IMR-90 (cell line): ENCODE results near the gene FGF6. TPM values are rescaled to one million over a fixed set of nuclear protein-coding genes. Genes with fewer than 3 reads are reported as not detected.

Experiments used
- ATAC-seq: fragments of 200-7000 bp; cut with Tn5 transposase; 2 replicates; pipeline ENCODE4 v1.9.1; 2020; ENCODE audit warnings: low read depth, mild to moderate bottlenecking, moderate library complexity
- BruUV-seq: library from RNA; stranded (reverse); fragments of 400-500 nt; replicated peaks from 2 replicates; lab custom pipeline; 2021; lab: Mats Ljungman, UMichigan
- CTCF ChIA-PET: fragments of 300-600 bp; formaldehyde crosslinking; extraction: SDS; loops from one replicate; lab custom pipeline; 2021; ENCODE audit warnings: antibody characterized with exemption; lab: Yijun Ruan, JAX
- POLR2A ChIA-PET: fragments of 300-600 bp; sonication (Branson Sonifier 250); formaldehyde crosslinking; loops from one replicate; lab custom pipeline; 2022; ENCODE audit warnings: antibody characterized with exemption; ENCODE audit not compliant: unreplicated experiment; lab: Charles Lee
- DNase-seq: peaks from one replicate; pipeline ENCODE4 v3.0.0; 2013
- H2AFZ ChIP-seq: replicated peaks from 2 replicates; pipeline ENCODE3; 2013; ENCODE audit warnings: low read length, mild to moderate bottlenecking; ENCODE audit not compliant: poor library complexity
- H2AK5ac ChIP-seq: 2 replicates; pipeline ENCODE4 v1.6.1; 2013; ENCODE audit warnings: low read depth, low read length, inconsistent platforms
- H2AK9ac ChIP-seq: replicated peaks from 2 replicates; pipeline ENCODE3; 2013; ENCODE audit warnings: mild to moderate bottlenecking, low read depth, low read length, moderate library complexity; ENCODE audit not compliant: poor library complexity
- H2BK120ac ChIP-seq: 2 replicates; pipeline ENCODE4 v1.6.1; 2013; ENCODE audit warnings: low read depth, low read length, inconsistent platforms
- H2BK15ac ChIP-seq: 3 replicates; pipeline ENCODE4 v1.6.1; 2013; ENCODE audit warnings: low read depth, low read length, inconsistent platforms
- H2BK20ac ChIP-seq: 2 replicates; pipeline ENCODE4 v1.6.1; 2013; ENCODE audit warnings: low read depth, mild to moderate bottlenecking, inconsistent platforms, low read length, moderate library complexity
- H2BK5ac ChIP-seq: 2 replicates; pipeline ENCODE4 v1.6.1; 2013; ENCODE audit warnings: mild to moderate bottlenecking, low read depth, low read length, inconsistent platforms; ENCODE audit not compliant: poor library complexity, severe bottlenecking
- H3K14ac ChIP-seq: replicated peaks from 2 replicates; pipeline ENCODE4 v1.6.1; 2013; ENCODE audit warnings: low read depth, low read length, inconsistent platforms
- H3K18ac ChIP-seq: 2 replicates; pipeline ENCODE4 v1.6.1; 2013; ENCODE audit warnings: low read depth, low read length, control low read depth
- H3K23ac ChIP-seq: 2 replicates; pipeline ENCODE4 v1.6.1; 2013; ENCODE audit warnings: low read depth, low read length, inconsistent platforms
- H3K27ac ChIP-seq: 2 replicates; pipeline ENCODE4 v1.5.1; 2013; ENCODE audit warnings: mild to moderate bottlenecking, control low read depth, low read length; ENCODE audit not compliant: insufficient read depth
- H3K27me3 ChIP-seq: 2 replicates; pipeline ENCODE4 v1.6.1; 2013; ENCODE audit warnings: low read length; ENCODE audit not compliant: control insufficient read depth, insufficient read depth
- H3K36me3 ChIP-seq: 2 replicates; pipeline ENCODE4 v1.6.1; 2013; ENCODE audit warnings: low read length, mixed read lengths; ENCODE audit not compliant: control insufficient read depth, insufficient read depth
- H3K4ac ChIP-seq: 2 replicates; pipeline ENCODE4 v1.6.1; 2013; ENCODE audit warnings: low read depth, low read length, inconsistent platforms
- H3K4me1 ChIP-seq: 2 replicates; pipeline ENCODE4 v1.6.1; 2013; ENCODE audit warnings: low read length, mixed read lengths; ENCODE audit not compliant: control insufficient read depth, insufficient read depth
- H3K4me2 ChIP-seq: 2 replicates; pipeline ENCODE4 v1.6.1; 2013; ENCODE audit warnings: low read depth, mild to moderate bottlenecking, control low read depth, low read length, moderate library complexity
- H3K4me3 ChIP-seq: 2 replicates; pipeline ENCODE4 v1.5.1; 2013; ENCODE audit warnings: low read depth, mild to moderate bottlenecking, control low read depth, low read length, moderate library complexity; ENCODE audit not compliant: insufficient read depth
- H3K56ac ChIP-seq: 2 replicates; pipeline ENCODE4 v1.6.1; 2013; ENCODE audit warnings: low read length, inconsistent platforms; ENCODE audit not compliant: insufficient read depth; ENCODE audit errors: extremely low read depth
- H3K79me1 ChIP-seq, 2 experiments: 2 replicates each; pipeline ENCODE4 v1.6.1; 2013; ENCODE audit warnings: low read length in 2 of 2, inconsistent platforms in 1 of 2, low read depth in 1 of 2
- H3K9ac ChIP-seq: 2 replicates; pipeline ENCODE4 v1.6.1; 2013; ENCODE audit warnings: low read depth, low read length, control low read depth
- H3K9me1 ChIP-seq: 2 replicates; pipeline ENCODE4 v1.6.1; 2013; ENCODE audit warnings: low read length, inconsistent platforms; ENCODE audit not compliant: insufficient read depth
- H3K9me3 ChIP-seq: 2 replicates; pipeline ENCODE4 v1.6.1; 2013; ENCODE audit warnings: low read length; ENCODE audit not compliant: control insufficient read depth, insufficient read depth
- H4K20me1 ChIP-seq: 2 replicates; pipeline ENCODE4 v1.6.1; 2013; ENCODE audit warnings: low read length, inconsistent platforms; ENCODE audit not compliant: insufficient read depth
- H4K5ac ChIP-seq: 2 replicates; pipeline ENCODE4 v1.6.1; 2013; ENCODE audit warnings: mild to moderate bottlenecking, low read depth, low read length, control low read depth
- H4K8ac ChIP-seq, 2 experiments: 2 replicates each; pipeline ENCODE4 v1.6.1; 2013; ENCODE audit warnings: low read depth in 2 of 2, low read length in 2 of 2, control low read depth in 1 of 2, inconsistent platforms in 1 of 2
- H4K91ac ChIP-seq: 2 replicates; pipeline ENCODE4 v1.6.1; 2013; ENCODE audit warnings: low read depth, low read length, inconsistent platforms; ENCODE audit not compliant: insufficient read depth
- CHD1 ChIP-seq: IDR thresholded peaks from 2 replicates; pipeline ENCODE4 v1.6.1; 2012; ENCODE audit warnings: low read depth, low read length, improper control_type of control experiment
- FOS ChIP-seq: fragments of 150-350 bp; IDR thresholded peaks from 2 replicates; pipeline ENCODE4 v1.6.1; 2016; ENCODE audit warnings: low read depth, low read length
- MAZ ChIP-seq: IDR thresholded peaks from 2 replicates; pipeline ENCODE4 v1.6.1; 2012; ENCODE audit warnings: low read depth, mild to moderate bottlenecking, low read length, improper control_type of control experiment, moderate library complexity, borderline replicate concordance
- MXI1 ChIP-seq: IDR thresholded peaks from 2 replicates; pipeline ENCODE4 v1.6.1; 2012; ENCODE audit warnings: low read depth, mild to moderate bottlenecking, low read length, moderate library complexity, borderline replicate concordance
- RCOR1 ChIP-seq: IDR thresholded peaks from 2 replicates; pipeline ENCODE4 v1.6.1; 2012; ENCODE audit warnings: mild to moderate bottlenecking, low read length, improper control_type of control experiment; ENCODE audit not compliant: insufficient replicate concordance
- RFX5 ChIP-seq: IDR thresholded peaks from 2 replicates; pipeline ENCODE4 v1.8.0; 2012; ENCODE audit warnings: low read depth, mild to moderate bottlenecking, low read length, moderate library complexity
- WGBS, 2 experiments: methylation state at CpG; one replicate each; pipeline versions ENCODE4 v1.1.5 to v1.1.7; 2013; ENCODE audit warnings: missing lambda C conversion rate in 2 of 2; ENCODE audit not compliant: insufficient read length in 1 of 2; ENCODE audit errors: extremely low coverage in 2 of 2; 5-methylcytosine and 5-hydroxymethylcytosine counted together
- dilution Hi-C: fragments of 300-500 bp; cut with HindIII; formaldehyde crosslinking; loops from one replicate; pipeline ENCODE4 v1.14.3; 2018; ENCODE audit warnings: low sequenced_read_pairs; ENCODE audit not compliant: unreplicated experiment
- in situ Hi-C: fragments of 300-500 bp; cut with MboI; formaldehyde crosslinking; loops from 3 replicates; pipeline ENCODE4 v1.14.3; 2019; ENCODE audit warnings: low sequenced_read_pairs, inconsistent platforms, mixed read lengths
- intact Hi-C: fragments of 100-400 bp; cut with micrococcal nuclease; formaldehyde crosslinking; loops from 2 replicates; pipeline ENCODE4 v1.10.0; 2022
- polyA plus RNA-seq, 3 experiments: library from polyadenylated mRNA; depleted of rRNA; stranded (reverse); fragments of >200 nt; gene quantifications; 2 replicates each; pipeline ENCODE4 v1.2.3, GENCODE V29; 2012; ENCODE audit warnings: low replicate concordance in 1 of 3
- total RNA-seq: library from RNA; depleted of rRNA; stranded (reverse); fragments of >200 nt; gene quantifications from 2 replicates; pipeline ENCODE4 v1.2.3, GENCODE V29; 2012
- TF ChIP-seq, protein P1 (sequence below): conservative IDR thresholded peaks from 2 replicates; pipeline ENCODE4 v1.5.1; 2012; ENCODE audit warnings: mild to moderate bottlenecking, low read depth, low read length, improper control_type of control experiment

The FGF6 gene
- total and polyA plus RNA-seq, 2 of the 4 experiments (the other 2 are of a cell fraction) = not detected

- intact Hi-C loops = no loop called here
- Histone ChIP-seq H4K8ac (no peak overlapping the region), H2AK5ac (no peak overlapping the region), H3K36me3 (no peaks in the 10 kb centered on the region), H3K23ac (no peak overlapping the region), H3K56ac (no peak overlapping the region), H3K14ac (no peak overlapping the region), H3K4me1 (no peaks in the 10 kb centered on the region), H3K4me3 (no peak overlapping the region), H3K18ac (no peak overlapping the region), H3K9ac (no peak overlapping the region), H2BK20ac (no peak overlapping the region), H3K79me1 (no peaks in the 10 kb centered on the region), H4K91ac (no peak overlapping the region), H3K27me3 (no peaks in the 10 kb centered on the region), H3K4me2 (no peak overlapping the region), H4K5ac (no peak overlapping the region), H3K4ac (no peak overlapping the region), H2BK15ac (no peak overlapping the region), H2BK120ac (no peak overlapping the region), H3K9me3 (no peaks in the 10 kb centered on the region), H3K9me1 (no peaks in the 10 kb centered on the region), H2BK5ac (no peak overlapping the region), H4K20me1 (no peaks in the 10 kb centered on the region), H2AFZ (no peak overlapping the region), H3K27ac (no peak overlapping the region), H2AK9ac (no peak overlapping the region)
- no CpG with 5 or more reads among the region's 7 CpGs for WGBS, 2 experiments
- CTCF ChIA-PET = no interaction called here
- TF ChIP-seq MXI1 (no peak), MAZ (no peak), CHD1 (no peak), RCOR1 (no peak), FOS (no peak), RFX5 (no peak)
- TF ChIP-seq, protein P1, sequence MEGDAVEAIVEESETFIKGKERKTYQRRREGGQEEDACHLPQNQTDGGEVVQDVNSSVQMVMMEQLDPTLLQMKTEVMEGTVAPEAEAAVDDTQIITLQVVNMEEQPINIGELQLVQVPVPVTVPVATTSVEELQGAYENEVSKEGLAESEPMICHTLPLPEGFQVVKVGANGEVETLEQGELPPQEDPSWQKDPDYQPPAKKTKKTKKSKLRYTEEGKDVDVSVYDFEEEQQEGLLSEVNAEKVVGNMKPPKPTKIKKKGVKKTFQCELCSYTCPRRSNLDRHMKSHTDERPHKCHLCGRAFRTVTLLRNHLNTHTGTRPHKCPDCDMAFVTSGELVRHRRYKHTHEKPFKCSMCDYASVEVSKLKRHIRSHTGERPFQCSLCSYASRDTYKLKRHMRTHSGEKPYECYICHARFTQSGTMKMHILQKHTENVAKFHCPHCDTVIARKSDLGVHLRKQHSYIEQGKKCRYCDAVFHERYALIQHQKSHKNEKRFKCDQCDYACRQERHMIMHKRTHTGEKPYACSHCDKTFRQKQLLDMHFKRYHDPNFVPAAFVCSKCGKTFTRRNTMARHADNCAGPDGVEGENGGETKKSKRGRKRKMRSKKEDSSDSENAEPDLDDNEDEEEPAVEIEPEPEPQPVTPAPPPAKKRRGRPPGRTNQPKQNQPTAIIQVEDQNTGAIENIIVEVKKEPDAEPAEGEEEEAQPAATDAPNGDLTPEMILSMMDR = no peak
- ATAC-seq = no peak
- no peak for DNase-seq
- BruUV-seq = no TSS peak
- POLR2A ChIA-PET = no interaction called here
- in situ Hi-C loops = no loop called here
- dilution Hi-C loops = no loop called here
Measured at GRCh38 chr12:4482936-4483335, 37.3 kb upstream of the FGF6 start.
